ENCODE measurements around the gene NR1H2.
A peak's percentile ranks its signal among the peaks of the same experiment; 100 is the strongest.
"Not testable (repeated sequence)": the region's sequence is repeated elsewhere in the genome, so short reads cannot be mapped to it uniquely, and the experiment has no call there.

The NR1H2 gene

GRCh38 chr19:50344661-50345318 is 31.5 kb upstream of the NR1H2 start:
- DNase-seq (ENCODE audit: low read depth), result no peak

GRCh38 chr19:50347089-50347581 is 29.1 kb upstream of the NR1H2 start:
- not testable (repeated sequence) for DNase-seq (ENCODE audit: low read depth)

- DNase-seq (ENCODE audit: low read depth), result no peak
Measured at GRCh38 chr19:50349277-50350057, 26.8 kb upstream of the NR1H2 start.

GRCh38 chr19:50352242-50352641 is 24.0 kb upstream of the NR1H2 start:
- no peak for DNase-seq (ENCODE audit: low read depth)

GRCh38 chr19:50353487-50353880 is 22.8 kb upstream of the NR1H2 start:
- DNase-seq (ENCODE audit: low read depth), result not testable (repeated sequence)

GRCh38 chr19:50356691-50357177 is 19.5 kb upstream of the NR1H2 start:
- no peak for DNase-seq (ENCODE audit: low read depth)

- peak; percentile 84 for DNase-seq (ENCODE audit: low read depth)
Measured at GRCh38 chr19:50357178-50358100, 18.8 kb upstream of the NR1H2 start.

- peak; percentile 63 for DNase-seq (ENCODE audit: low read depth)
Measured at GRCh38 chr19:50358483-50359327, 17.6 kb upstream of the NR1H2 start.

GRCh38 chr19:50359328-50359818 is 16.9 kb upstream of the NR1H2 start:
- DNase-seq (ENCODE audit: low read depth), result no peak

GRCh38 chr19:50361290-50362029 is 14.8 kb upstream of the NR1H2 start:
- no peak for DNase-seq (ENCODE audit: low read depth)

GRCh38 chr19:50362030-50362412 is 14.2 kb upstream of the NR1H2 start:
- no peak for DNase-seq (ENCODE audit: low read depth)

GRCh38 chr19:50362656-50363424 is 13.4 kb upstream of the NR1H2 start:
- no peak for DNase-seq (ENCODE audit: low read depth)

GRCh38 chr19:50365434-50366306 is 10.6 kb upstream of the NR1H2 start, which contains the start of gene NAPSA:
NAPSA (minus strand) TSS chr19:50365639; CDS start chr19:50365621, 18 bp downstream.
- no peak for DNase-seq (ENCODE audit: low read depth)

GRCh38 chr19:50368649-50369570 is 7.3 kb upstream of the NR1H2 start:
- DNase-seq (ENCODE audit: low read depth), result peak; percentile 53

GRCh38 chr19:50371914-50372475 is 4.3 kb upstream of the NR1H2 start:
- DNase-seq (ENCODE audit: low read depth), result no peak

GRCh38 chr19:50377051-50377461 is 799 bp downstream of the NR1H2 start:
- DNase-seq (ENCODE audit: low read depth), result no peak

GRCh38 chr19:50377517-50377916 is 1.3 kb downstream of the NR1H2 start:
- no peak for DNase-seq (ENCODE audit: low read depth)
